Breast epithelium (tissue), 4 donors: ENCODE data around the gene SPTSSB. TPM values are rescaled to one million over a fixed set of nuclear protein-coding genes. Genes with fewer than 3 reads are reported as not detected.

Experiments used
- DNase-seq, 2 donors: peaks; one replicate each; pipeline ENCODE4 v3.0.0-alpha.2; 2019; ENCODE audit warnings: low spot score in 2 of 2
- H3K27ac ChIP-seq, 2 donors: fragments of 200-600 bp; sonication (generic) in 1 of 2; one replicate each; pipeline ENCODE4 v1.5.1; 2016 to 2019; ENCODE audit warnings: mild to moderate bottlenecking in 1 of 2
- H3K27me3 ChIP-seq, 2 donors: fragments of 200-600 bp; sonication (generic) in 1 of 2; one replicate each; pipeline versions ENCODE4 v1.5.1 to v1.6.0; 2017 to 2019; ENCODE audit warnings: control low read depth in 1 of 2, mild to moderate bottlenecking in 1 of 2
- H3K36me3 ChIP-seq: fragments of 200-600 bp; one replicate; pipeline ENCODE4 v1.5.1; 2019
- H3K4me1 ChIP-seq, 2 donors: fragments of 200-600 bp; sonication (generic); one replicate each; pipeline ENCODE4 v1.5.1; 2016 to 2019; ENCODE audit warnings: control low read depth in 1 of 2
- H3K4me3 ChIP-seq, 3 donors: fragments of 200-600 bp; sonication (generic); 1 replicate in 2 of 3; 2 replicates in 1 of 3; pipeline ENCODE4 v1.5.1; 2016 to 2019; ENCODE audit warnings: mild to moderate bottlenecking in 3 of 3, moderate library complexity in 2 of 3
- H3K9me3 ChIP-seq, 2 donors: fragments of 200-600 bp; sonication (generic) in 1 of 2; one replicate each; pipeline ENCODE4 v1.5.1; 2016 to 2019; ENCODE audit warnings: control low read depth in 1 of 2
- CTCF ChIP-seq, 3 donors: fragments of 450-650 bp; IDR thresholded peaks; one replicate each; pipeline ENCODE4 v1.5.1; 2016 to 2017; ENCODE audit warnings: antibody characterized with exemption in 3 of 3, mild to moderate bottlenecking in 3 of 3, moderate library complexity in 3 of 3
- POLR2A ChIP-seq: fragments of 450-650 bp; IDR thresholded peaks from one replicate; pipeline ENCODE4 v1.6.1; 2016; ENCODE audit warnings: antibody characterized with exemption, mild to moderate bottlenecking, moderate library complexity
- POLR2AphosphoS5 ChIP-seq, 3 donors: sonication (generic); formaldehyde crosslinking; IDR thresholded peaks; one replicate each; pipeline ENCODE4 v1.6.1; 2017; ENCODE audit warnings: antibody characterized with exemption in 3 of 3
- intact Hi-C: fragments of 100-400 bp; cut with DNase I; formaldehyde crosslinking; loops from one replicate; pipeline ENCODE4 v1.15.1; 2023; ENCODE audit warnings: low total_unique reads
- total RNA-seq, 3 donors: library from RNA; depleted of rRNA; stranded (reverse); fragments of >200 nt; gene quantifications; one replicate each; pipeline ENCODE4 v1.1.0, GENCODE V29; 2016

The SPTSSB gene
- total RNA-seq, 3 donors from 2014 or later = 0.16 to 2.0 (median 1.5) TPM

GRCh38 chr3:161348796-161349400 is 22.4 kb downstream of the SPTSSB start:
- no peak for DNase-seq
- TF ChIP-seq POLR2AphosphoS5 (IDR thresholded peaks at IDR 0.05) = no peak
- TF ChIP-seq POLR2A = no peak
- TF ChIP-seq CTCF (IDR thresholded peaks at IDR 0.05) = no peak
- no peaks in the 10 kb centered on the region for H3K4me1 ChIP-seq
- no peaks in the 10 kb centered on the region for H3K36me3 ChIP-seq
- no peak overlapping the region for H3K27ac ChIP-seq
- no peaks in the 10 kb centered on the region for H3K9me3 ChIP-seq
- intact Hi-C loops = no loop called here
- no peak overlapping the region for H3K4me3 ChIP-seq
- no peaks in the 10 kb centered on the region for H3K27me3 ChIP-seq

GRCh38 chr3:161347726-161348125 is 23.6 kb downstream of the SPTSSB start:
- Histone ChIP-seq H3K27me3 (no peaks in the 10 kb centered on the region), H3K4me3 (no peak overlapping the region), H3K4me1 (no peaks in the 10 kb centered on the region), H3K36me3 (no peaks in the 10 kb centered on the region), H3K27ac (no peak overlapping the region), H3K9me3 (no peaks in the 10 kb centered on the region)
- DNase-seq = no peak
- no peak for TF ChIP-seq POLR2A
- TF ChIP-seq POLR2AphosphoS5 (IDR thresholded peaks at IDR 0.05) = no peak
- TF ChIP-seq CTCF (IDR thresholded peaks at IDR 0.05) = no peak
- intact Hi-C loops = no loop called here

- no peak for TF ChIP-seq POLR2A
- TF ChIP-seq POLR2AphosphoS5 (IDR thresholded peaks at IDR 0.05) = no peak
- no peak for TF ChIP-seq CTCF (IDR thresholded peaks at IDR 0.05)
- Histone ChIP-seq H3K27ac (no peak overlapping the region), H3K4me3 (no peak overlapping the region), H3K36me3 (no peaks in the 10 kb centered on the region), H3K9me3 (no peaks in the 10 kb centered on the region), H3K27me3 (no peaks in the 10 kb centered on the region), H3K4me1 (no peaks in the 10 kb centered on the region)
- intact Hi-C loops = no loop called here
- no peak for DNase-seq
Measured at GRCh38 chr3:161345023-161345422, 26.3 kb downstream of the SPTSSB start.

GRCh38 chr3:161343986-161344385 is 27.3 kb downstream of the SPTSSB start:
- TF ChIP-seq CTCF (IDR thresholded peaks at IDR 0.05) (no peak), POLR2AphosphoS5 (IDR thresholded peaks at IDR 0.05) (no peak), POLR2A (no peak)
- Histone ChIP-seq H3K36me3 (no peaks in the 10 kb centered on the region), H3K4me1 (no peaks in the 10 kb centered on the region), H3K27ac (no peak overlapping the region), H3K9me3 (no peaks in the 10 kb centered on the region), H3K27me3 (no peaks in the 10 kb centered on the region), H3K4me3 (no peak overlapping the region)
- intact Hi-C loops = no loop called here
- no peak for DNase-seq

GRCh38 chr3:161343540-161343939 is 27.8 kb downstream of the SPTSSB start:
- intact Hi-C loops = no loop called here
- no peaks in the 10 kb centered on the region for H3K27me3 ChIP-seq
- no peak for DNase-seq
- H3K4me3 ChIP-seq = no peak overlapping the region
- H3K4me1 ChIP-seq = no peaks in the 10 kb centered on the region
- no peak for TF ChIP-seq CTCF (IDR thresholded peaks at IDR 0.05)
- no peak for TF ChIP-seq POLR2AphosphoS5 (IDR thresholded peaks at IDR 0.05)
- no peak for TF ChIP-seq POLR2A
- H3K36me3 ChIP-seq = no peaks in the 10 kb centered on the region
- H3K9me3 ChIP-seq = no peaks in the 10 kb centered on the region
- no peak overlapping the region for H3K27ac ChIP-seq
